Right renal cortex interstitium (tissue), 3 donors: ENCODE results near the gene MOCS1. TPM values are rescaled to one million over a fixed set of nuclear protein-coding genes. Genes with fewer than 3 reads are reported as not detected.
"Not testable (repeated sequence)": the region's sequence is repeated elsewhere in the genome, so short reads cannot be mapped to it uniquely, and the experiment has no call there.

Experiments
- DNase-seq, 3 donors: peaks; one replicate each; pipeline ENCODE4 v3.0.0-alpha.2; 2013; ENCODE audit warnings: low read depth in 3 of 3, low spot score in 2 of 3
- polyA plus RNA-seq, 3 donors: library from polyadenylated mRNA; unstranded; fragments of 120-200 nt; gene quantifications; one replicate each; pipeline ENCODE4 v1.2.1, GENCODE V29; 2013; ENCODE audit not compliant: insufficient read length in 3 of 3

MOCS1 gene
- polyA plus RNA-seq, result 10 to 100 TPM; 10.3 to 12.3 (median 10.6) TPM

GRCh38 chr6:39934131-39934757, at the start of gene MOCS1:
Gene MOCS1, minus strand, starts transcription at chr6:39934462. Its CDS starts 45 bp downstream, at chr6:39934417.
- peak in 1 of 3 donors; percentile 36 for DNase-seq

GRCh38 chr6:39984051-39984450, 49.8 kb upstream of the MOCS1 start:
- DNase-seq, result no peak

GRCh38 chr6:39983193-39983592, 48.9 kb upstream of the MOCS1 start:
- no peak for DNase-seq

DNA sequence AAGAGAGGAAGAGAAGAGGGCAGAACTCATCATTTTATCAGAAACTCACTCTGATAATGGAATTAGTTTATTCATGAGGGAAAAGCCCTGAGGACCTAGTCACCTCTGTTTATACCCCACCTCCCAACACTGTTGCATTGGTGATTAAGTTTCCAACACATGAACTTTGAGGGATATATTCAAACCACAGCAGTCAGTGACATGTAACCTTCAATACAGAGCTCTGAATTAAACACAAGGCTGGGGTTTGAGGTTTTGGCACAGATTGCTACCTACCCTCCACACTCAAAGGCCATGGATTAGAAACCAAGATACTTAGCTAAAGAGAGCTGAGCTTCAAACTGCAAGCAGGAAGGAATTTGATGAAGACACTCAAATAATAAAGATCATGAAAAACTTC, 48.5 kb upstream of the MOCS1 start:
- DNase-seq, result no peak

DNA sequence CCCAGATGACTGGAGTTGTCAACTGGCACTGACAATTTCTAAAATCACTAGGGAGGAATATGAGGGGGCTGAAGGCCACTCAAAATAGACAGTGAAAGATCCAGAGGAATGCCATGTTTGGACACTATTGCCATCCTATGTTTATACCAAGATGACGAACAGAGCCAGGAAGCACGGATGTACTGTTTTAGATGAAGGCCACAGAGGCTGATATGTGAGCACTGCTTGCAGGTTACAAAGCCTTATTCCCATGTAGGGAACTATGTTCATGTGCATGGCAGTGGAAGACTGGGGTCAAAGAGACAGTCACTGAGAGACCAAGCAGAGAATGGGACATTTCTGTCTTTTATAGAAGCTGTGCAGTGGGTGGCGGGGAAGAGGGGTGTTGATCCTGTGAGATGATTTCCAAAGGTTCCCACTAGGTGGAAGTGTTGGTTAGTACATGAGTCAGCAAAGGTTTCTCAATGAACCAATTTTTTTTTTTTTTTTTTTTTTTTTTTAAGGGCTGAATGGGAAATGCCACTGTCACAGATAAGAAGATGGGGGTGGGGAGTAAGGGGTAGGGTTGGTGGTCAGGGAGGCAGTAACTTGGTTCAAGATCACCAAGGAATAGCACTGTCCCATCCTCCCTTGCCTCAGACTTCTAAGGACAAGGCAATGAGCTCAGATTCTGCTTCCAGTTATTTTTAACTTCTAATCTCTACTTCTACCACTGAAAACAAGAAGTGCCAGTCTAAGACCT, 46.7 kb upstream of the MOCS1 start:
- DNase-seq, result peak; percentile 27 to 48 (median 46)

DNA sequence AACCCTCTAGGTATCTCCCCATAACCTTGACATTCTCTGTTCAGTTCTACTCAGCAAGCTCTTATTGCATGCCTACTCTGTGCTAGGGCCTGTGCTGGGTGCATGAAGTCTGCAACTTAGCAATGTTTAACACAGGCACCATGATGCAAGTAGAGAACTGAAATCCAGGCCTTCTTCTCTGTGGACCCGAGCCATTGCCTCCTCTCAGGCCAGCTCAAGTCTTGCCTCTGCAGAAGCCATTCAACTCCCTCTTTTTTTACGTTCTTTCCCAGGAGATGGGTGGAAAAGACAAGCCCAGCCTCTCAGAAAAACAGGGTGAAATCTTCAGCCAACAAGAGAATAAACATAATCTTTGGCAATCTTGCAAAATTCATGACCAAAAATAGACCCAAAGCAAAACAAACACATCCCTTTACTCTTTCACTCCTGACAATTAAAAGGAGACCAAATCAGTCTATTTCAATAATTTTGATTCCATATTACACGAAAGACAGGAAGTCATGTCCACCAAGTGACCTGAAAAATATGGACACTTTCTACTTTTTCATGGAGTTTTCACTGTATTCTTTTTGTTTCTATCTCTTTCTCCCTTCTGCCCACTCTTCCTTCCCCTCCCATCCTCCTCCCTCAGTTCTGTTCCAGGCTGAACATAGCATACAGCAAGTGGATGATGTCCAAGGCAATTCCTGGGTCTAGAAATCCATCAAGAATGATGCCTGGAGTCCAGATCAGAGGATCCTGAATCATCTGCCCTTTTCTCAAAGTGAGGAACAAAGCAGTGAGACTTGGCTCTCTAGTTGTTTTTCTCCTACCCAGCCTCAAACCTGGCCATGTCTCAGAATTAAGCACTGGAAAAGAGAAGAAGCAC, 45.4 kb upstream of the MOCS1 start:
- DNase-seq, result no peak

GRCh38 chr6:39978240-39978639, 44.0 kb upstream of the MOCS1 start:
- DNase-seq, result no peak

DNA sequence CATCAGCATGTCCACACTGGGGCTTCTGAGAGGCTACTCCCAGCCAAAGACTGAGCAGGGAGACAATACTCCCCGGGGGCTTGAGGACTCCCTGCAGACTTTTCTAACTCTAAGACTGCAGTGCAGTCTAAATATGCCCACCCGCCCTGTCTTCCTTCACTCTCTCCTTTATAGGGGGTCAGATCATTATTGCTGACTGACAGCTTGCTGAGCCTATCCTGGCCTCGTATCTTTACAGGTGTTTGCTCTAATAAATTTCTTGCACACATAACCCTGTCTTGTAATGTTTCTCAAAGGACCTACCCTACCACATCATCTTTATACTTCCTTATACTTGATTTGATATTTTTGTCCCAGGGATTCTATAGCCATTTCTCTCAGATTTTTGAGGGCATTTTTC, 39.4 kb upstream of the MOCS1 start:
- no peak for DNase-seq

DNA sequence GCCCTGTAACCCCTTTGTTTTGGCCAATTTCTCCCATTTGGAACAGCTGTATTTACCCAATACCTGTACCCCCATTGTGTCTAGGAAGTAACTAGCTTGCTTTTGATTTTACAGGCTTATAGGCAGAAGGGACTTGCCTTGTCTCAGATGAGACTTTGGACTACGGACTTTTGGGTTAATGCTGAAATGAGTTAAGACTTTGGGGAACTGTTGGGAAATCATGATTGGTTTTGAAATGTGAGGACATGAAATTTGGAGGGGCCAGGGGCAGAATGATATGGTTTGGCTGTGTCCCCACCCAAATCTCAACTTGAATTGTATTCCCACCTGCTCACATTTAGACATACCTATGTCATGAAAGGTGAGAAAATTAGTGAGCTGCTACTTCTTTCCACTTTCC, 38.5 kb upstream of the MOCS1 start:
- not testable (repeated sequence) for DNase-seq

DNA sequence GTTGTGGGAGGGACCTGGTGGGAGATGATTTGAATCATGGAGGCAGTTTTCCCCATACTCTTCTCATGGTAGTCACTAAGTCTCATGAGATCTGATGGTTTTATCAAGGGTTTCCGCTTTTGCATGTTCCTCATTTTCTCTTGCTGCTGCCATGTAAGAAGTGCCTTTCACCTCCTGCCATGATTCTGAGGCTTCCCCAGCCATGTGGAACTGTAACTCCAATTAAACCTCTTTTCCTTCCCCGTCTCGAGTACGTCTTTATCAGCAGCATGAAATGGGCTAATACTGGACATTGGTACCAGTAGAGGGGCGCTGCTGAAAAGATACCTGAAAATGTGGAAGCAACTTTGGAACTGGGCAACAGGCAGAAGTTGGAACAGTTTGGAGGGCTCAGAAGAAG, 36.9 kb upstream of the MOCS1 start:
- DNase-seq, result not testable (repeated sequence)

- DNase-seq, result no peak
These were observed 31.5 kb upstream of the MOCS1 start for GRCh38 chr6:39965751-39966150.

GRCh38 chr6:39964530-39964929, 30.3 kb upstream of the MOCS1 start:
- no peak for DNase-seq

GRCh38 chr6:39964094-39964493, 29.8 kb upstream of the MOCS1 start:
- DNase-seq, result no peak

GRCh38 chr6:39962831-39963230, 28.6 kb upstream of the MOCS1 start:
- no peak for DNase-seq

GRCh38 chr6:39961178-39961577, 26.9 kb upstream of the MOCS1 start:
- no peak for DNase-seq

- no peak for DNase-seq
These were observed 24.7 kb upstream of the MOCS1 start for GRCh38 chr6:39958947-39959346.

DNA sequence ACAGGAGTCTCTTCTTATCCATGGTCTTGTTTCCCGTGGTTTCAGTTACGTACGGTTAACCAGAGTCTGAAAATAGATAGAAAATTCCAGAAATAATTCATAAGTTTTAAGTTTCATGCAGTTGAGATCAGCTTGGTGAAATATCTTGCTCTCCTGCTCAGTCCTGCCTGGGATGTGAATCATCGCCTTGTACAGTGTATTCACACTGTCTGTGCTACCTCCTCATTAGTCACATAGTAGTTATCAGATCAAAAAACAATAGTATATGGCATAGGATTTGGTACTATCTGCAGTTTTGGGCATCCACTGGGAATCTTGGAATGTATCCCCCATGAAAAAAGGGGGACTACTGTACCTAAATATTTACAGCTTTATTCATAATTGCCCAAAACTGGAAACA, 22.7 kb upstream of the MOCS1 start:
- no peak for DNase-seq

DNA sequence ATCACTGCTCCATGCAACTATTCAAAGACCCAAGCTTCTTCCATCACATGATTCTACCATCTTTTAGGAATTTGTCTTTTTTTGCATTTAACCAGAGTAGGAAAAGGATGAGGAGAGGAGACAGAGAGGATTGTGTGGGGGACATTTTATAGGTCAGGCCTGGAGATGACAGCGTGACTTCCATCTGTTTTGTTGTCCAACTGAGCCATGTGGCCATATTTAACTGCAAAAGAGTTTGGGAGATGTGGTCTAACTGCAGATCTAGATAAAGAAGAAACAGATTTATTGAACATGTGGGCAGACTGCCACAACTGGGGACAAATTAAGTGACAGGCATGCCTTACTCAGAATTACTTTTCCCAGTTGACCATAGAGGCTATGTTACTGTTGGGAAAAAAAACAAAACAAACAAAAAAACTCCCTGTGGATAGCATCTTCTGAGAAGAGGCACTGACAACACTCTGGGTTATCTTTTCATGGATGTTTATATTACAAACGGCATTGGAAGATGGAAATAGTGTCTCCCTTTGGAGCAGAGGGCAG, 18.9 kb upstream of the MOCS1 start:
- DNase-seq, result no peak

GRCh38 chr6:39952167-39952566, 17.9 kb upstream of the MOCS1 start:
- DNase-seq, result no peak

DNA sequence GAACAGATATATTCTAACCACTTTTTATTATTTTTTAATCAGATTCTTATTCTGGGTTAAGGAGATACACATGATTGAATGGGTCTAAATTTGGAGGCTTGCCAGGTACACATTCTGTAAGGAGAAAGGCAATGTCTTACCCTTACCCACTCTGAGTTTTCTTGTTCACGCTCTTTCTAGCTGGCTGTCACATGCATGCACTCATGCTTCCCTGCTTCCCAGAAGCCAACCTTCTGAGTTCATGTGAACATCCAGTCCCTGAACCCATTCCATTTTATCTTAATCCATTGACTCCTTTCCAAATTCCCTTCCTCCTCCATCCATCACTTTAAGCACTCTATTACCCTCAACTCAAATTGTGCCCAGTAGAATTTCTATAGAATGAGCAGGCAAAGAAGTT, 17.5 kb upstream of the MOCS1 start:
- no peak for DNase-seq

- no peak for DNase-seq
These were observed 16.9 kb upstream of the MOCS1 start for GRCh38 chr6:39951191-39951590.
